GM12873 (cell line): ENCODE results near the gene ELMOD1.

Experiments
- TF ChIP-seq, protein P1 (sequence below): IDR thresholded peaks from 2 replicates; pipeline ENCODE4 v1.5.1; 2012; ENCODE audit warnings: low read depth, mild to moderate bottlenecking, moderate library complexity, low read length, control low read depth; ENCODE audit not compliant: insufficient read depth; ENCODE audit errors: missing control alignments

The ELMOD1 gene

GRCh38 chr11:107651672-107652071 lies 60.7 kb downstream of the ELMOD1 start:
- TF ChIP-seq, protein P1, sequence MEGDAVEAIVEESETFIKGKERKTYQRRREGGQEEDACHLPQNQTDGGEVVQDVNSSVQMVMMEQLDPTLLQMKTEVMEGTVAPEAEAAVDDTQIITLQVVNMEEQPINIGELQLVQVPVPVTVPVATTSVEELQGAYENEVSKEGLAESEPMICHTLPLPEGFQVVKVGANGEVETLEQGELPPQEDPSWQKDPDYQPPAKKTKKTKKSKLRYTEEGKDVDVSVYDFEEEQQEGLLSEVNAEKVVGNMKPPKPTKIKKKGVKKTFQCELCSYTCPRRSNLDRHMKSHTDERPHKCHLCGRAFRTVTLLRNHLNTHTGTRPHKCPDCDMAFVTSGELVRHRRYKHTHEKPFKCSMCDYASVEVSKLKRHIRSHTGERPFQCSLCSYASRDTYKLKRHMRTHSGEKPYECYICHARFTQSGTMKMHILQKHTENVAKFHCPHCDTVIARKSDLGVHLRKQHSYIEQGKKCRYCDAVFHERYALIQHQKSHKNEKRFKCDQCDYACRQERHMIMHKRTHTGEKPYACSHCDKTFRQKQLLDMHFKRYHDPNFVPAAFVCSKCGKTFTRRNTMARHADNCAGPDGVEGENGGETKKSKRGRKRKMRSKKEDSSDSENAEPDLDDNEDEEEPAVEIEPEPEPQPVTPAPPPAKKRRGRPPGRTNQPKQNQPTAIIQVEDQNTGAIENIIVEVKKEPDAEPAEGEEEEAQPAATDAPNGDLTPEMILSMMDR = no peak

GRCh38 chr11:107653076-107653475 lies 62.1 kb downstream of the ELMOD1 start:
- TF ChIP-seq, protein P1 = no peak

DNA sequence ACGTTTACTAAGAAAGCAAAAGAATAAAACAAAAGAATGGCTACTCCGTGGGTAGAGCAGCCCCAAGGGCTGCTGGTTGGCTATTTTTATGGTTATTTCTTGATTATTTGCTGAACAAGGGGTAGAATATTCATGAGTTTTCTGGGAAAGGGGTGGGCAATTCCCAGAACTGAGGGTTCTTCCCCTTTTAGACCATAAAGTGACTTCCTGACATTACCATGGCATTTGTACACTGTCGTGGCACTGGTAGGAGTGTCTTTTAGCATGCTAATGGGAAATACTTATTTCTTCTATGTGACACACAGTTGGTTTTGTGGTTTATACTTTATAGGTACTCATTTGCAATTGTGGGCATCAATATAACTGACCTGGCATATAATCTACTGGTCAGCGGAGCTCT lies 64.7 kb downstream of the ELMOD1 start:
- TF ChIP-seq, protein P1 = no peak

DNA sequence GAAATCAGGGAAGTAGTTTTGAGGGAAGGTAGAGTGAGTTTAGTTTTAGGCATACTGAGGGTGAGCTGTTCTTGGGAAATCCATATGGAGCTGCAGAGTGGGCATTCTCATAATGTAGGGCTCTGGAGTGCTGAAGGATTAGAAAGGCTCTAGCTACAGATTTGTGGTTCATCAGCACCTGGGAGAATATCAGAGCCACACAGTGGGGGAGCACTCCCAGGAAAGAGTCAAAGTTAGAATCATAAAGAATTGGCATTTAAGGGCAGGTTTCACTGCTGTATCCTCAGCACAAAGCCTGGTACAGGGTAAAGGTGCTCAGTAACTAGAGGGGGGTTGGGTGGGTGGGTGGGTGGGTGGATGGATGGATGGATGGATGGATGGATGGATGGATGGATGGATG lies 68.4 kb downstream of the ELMOD1 start:
- TF ChIP-seq, protein P1 = no peak

- TF ChIP-seq, protein P1 = no peak
Observed at GRCh38 chr11:107660066-107660465, 69.1 kb downstream of the ELMOD1 start.

DNA sequence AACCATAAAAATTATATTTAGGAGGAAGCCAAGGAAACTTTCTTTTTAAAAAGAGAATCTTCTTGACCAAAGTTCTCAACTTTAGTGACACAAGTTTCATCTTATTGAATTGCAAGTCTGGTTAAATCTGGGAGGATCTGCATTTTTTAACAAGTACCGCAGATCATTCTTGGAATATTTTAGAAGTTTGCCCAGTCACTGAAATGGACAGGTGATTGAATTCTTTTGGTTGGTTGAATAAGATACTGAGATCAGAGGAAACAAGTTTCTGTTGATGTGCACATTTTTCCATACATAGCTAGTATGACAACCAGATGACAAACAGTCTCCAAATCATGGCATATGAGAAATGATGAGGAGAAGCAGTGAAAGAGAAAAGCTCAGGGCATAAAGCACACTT lies 70.7 kb downstream of the ELMOD1 start:
- TF ChIP-seq, protein P1 = no peak

GRCh38 chr11:107665018-107665417 lies 74.1 kb downstream of the ELMOD1 start:
- TF ChIP-seq, protein P1 = no peak
